Mucosa of stomach (tissue), 1 donor: Measurements from ENCODE around the gene MACF1.
"Not testable (repeated sequence)": the region's sequence is repeated elsewhere in the genome, so short reads cannot be mapped to it uniquely, and the experiment has no call there.

Source experiments
- H3K27me3 ChIP-seq: one replicate; pipeline ENCODE4 v1.7.0; 2013; ENCODE audit warnings: mild to moderate bottlenecking, low read length; ENCODE audit not compliant: control insufficient read depth, insufficient read depth
- H3K36me3 ChIP-seq: one replicate; pipeline ENCODE4 v1.7.0; 2013; ENCODE audit warnings: low read length; ENCODE audit not compliant: control insufficient read depth, insufficient read depth
- H3K4me1 ChIP-seq: one replicate; pipeline ENCODE4 v1.7.0; 2013; ENCODE audit warnings: mild to moderate bottlenecking, low read length; ENCODE audit not compliant: control insufficient read depth, insufficient read depth
- H3K4me3 ChIP-seq: one replicate; pipeline ENCODE4 v1.7.0; 2013; ENCODE audit warnings: low read length
- H3K9ac ChIP-seq: one replicate; pipeline ENCODE4 v1.7.0; 2013; ENCODE audit warnings: mild to moderate bottlenecking, low read length, moderate library complexity
- H3K9me3 ChIP-seq: one replicate; pipeline ENCODE4 v1.7.0; 2013; ENCODE audit warnings: mild to moderate bottlenecking, low read length, moderate library complexity; ENCODE audit not compliant: control insufficient read depth
- donor health status: Pancreatic carcinoma.

The MACF1 gene

GRCh38 chr1:39204441-39205081, at the start of gene MACF1:
MACF1 (plus strand) TSS chr1:39204695; CDS start chr1:39205023, 328 bp downstream.
- Histone ChIP-seq H3K4me1 (peaks cover 12% of the 10 kb centered on the region), H3K4me3 (no peak within 1 kb of the TSS), H3K9ac (peak within 1 kb of the TSS; percentile 62), H3K9me3 (no peaks in the 10 kb centered on the region), H3K36me3 (no peaks in the 10 kb centered on the region), H3K27me3 (no peaks in the 10 kb centered on the region)

DNA sequence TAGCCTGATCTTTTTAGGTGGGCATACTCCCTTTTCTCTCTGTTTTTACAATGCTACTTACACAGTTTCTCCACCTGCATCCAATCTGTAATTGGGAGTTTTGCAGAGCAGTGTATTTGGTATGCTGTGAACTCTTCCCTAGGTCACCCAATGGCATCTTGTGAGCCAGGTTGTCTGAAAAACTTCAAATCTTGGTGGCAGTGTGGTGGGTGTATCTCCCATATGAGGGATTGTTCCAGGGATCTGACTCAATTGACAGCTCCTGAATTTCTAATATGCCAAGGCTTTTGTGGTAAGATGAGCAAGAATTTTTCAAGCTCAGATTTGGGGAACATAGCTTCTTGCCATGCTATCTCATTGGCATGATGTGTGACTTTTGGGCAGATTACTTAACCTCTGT, 47.2 kb upstream of the MACF1 start:
- no peak overlapping the region for H3K4me3 ChIP-seq
- H3K9me3 ChIP-seq: no peaks in the 10 kb centered on the region
- no peak overlapping the region for H3K9ac ChIP-seq
- H3K36me3 ChIP-seq: no peaks in the 10 kb centered on the region
- peaks cover 41% of the 10 kb centered on the region for H3K4me1 ChIP-seq
- no peaks in the 10 kb centered on the region for H3K27me3 ChIP-seq

GRCh38 chr1:39158327-39159086, 46.0 kb upstream of the MACF1 start:
- Histone ChIP-seq H3K36me3 (no peaks in the 10 kb centered on the region), H3K9ac (peak overlapping the region; percentile 73), H3K4me3 (peak overlapping the region; percentile 33), H3K9me3 (no peaks in the 10 kb centered on the region), H3K4me1 (peaks cover 41% of the 10 kb centered on the region), H3K27me3 (no peaks in the 10 kb centered on the region)

GRCh38 chr1:39159224-39160036, 45.1 kb upstream of the MACF1 start:
- Histone ChIP-seq H3K9me3 (no peaks in the 10 kb centered on the region), H3K27me3 (no peaks in the 10 kb centered on the region), H3K9ac (peak overlapping the region; percentile 73), H3K4me1 (peaks cover 42% of the 10 kb centered on the region), H3K4me3 (peak overlapping the region; percentile 33), H3K36me3 (no peaks in the 10 kb centered on the region)

GRCh38 chr1:39160703-39161102, 43.8 kb upstream of the MACF1 start:
- Histone ChIP-seq H3K4me1 (peaks cover 43% of the 10 kb centered on the region), H3K36me3 (no peaks in the 10 kb centered on the region), H3K4me3 (no peak overlapping the region), H3K27me3 (no peaks in the 10 kb centered on the region), H3K9ac (no peak overlapping the region), H3K9me3 (no peaks in the 10 kb centered on the region)

GRCh38 chr1:39161811-39162210, 42.7 kb upstream of the MACF1 start:
- H3K9ac ChIP-seq, H3K9me3 ChIP-seq, H3K36me3 ChIP-seq, H3K4me3 ChIP-seq, H3K27me3 ChIP-seq: not testable (repeated sequence)
- peaks cover 44% of the 10 kb centered on the region for H3K4me1 ChIP-seq

DNA sequence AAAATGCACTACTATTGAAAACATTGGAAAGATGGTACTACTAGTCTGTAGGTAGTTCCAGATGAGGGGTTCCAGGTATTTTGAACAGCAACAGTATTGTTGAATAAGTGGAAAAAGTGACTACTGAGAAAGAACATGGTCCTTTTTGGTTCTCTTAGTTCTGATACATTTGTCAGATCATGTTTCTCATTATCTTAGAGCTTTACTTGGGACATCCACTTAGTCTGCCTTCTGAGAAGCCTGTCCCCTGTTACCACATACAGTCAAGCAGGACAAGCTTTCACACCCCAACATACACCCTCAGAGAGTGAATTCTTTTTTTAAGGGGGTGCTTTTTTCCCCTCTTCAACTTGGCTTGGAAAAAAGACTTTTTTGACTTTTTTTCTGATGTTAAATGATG, 41.0 kb upstream of the MACF1 start:
- H3K4me1 ChIP-seq: peaks cover 33% of the 10 kb centered on the region
- H3K27me3 ChIP-seq: no peaks in the 10 kb centered on the region
- no peak overlapping the region for H3K4me3 ChIP-seq
- no peak overlapping the region for H3K9ac ChIP-seq
- H3K9me3 ChIP-seq: no peaks in the 10 kb centered on the region
- H3K36me3 ChIP-seq: no peaks in the 10 kb centered on the region

DNA sequence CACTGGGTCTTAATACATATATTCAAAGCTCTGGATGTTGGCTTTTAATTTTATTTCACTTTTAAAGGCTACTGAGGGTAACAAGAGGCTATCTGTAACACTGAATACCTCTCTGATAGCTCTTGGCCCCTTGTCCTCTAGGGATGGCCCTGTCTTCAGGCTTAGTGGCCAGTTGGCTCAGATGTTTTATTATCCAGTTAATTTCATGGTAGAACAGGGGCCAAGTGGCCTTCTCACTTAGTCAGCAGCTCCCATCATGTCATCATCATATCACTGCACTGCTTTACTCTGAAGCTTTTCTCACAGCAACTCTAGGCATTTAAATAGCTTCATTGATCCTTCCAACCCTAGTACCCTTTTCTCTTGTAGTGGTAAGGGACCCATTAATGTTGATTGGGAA, 40.2 kb upstream of the MACF1 start:
- no peaks in the 10 kb centered on the region for H3K9me3 ChIP-seq

DNA sequence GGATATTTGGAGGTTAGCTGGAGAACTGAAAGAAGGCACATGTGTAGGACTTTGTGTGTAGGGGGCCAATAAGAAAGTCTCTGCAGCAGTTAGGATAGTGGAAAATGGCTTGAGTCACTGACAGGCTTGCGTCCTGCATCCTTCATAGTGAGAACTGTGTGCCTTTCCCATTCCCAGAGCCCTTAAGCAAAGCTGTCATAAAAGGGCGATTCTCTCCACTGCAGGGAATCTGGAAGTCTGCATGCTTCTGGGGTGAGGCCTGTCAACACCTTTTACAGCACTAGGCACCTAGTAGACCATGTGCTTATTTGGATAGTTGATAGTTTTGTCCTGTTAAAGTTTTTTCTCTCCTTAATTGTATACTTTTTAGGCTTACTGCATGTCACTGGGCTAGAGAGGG, 39.4 kb upstream of the MACF1 start:
- Histone ChIP-seq H3K9me3 (no peaks in the 10 kb centered on the region), H3K9ac (no peak overlapping the region), H3K36me3 (no peaks in the 10 kb centered on the region), H3K27me3 (no peaks in the 10 kb centered on the region), H3K4me3 (no peak overlapping the region), H3K4me1 (peaks cover 27% of the 10 kb centered on the region)

More for the DNA sequence above, 40.2 kb upstream of the MACF1 start:
- H3K9ac ChIP-seq: no peak overlapping the region
- H3K27me3 ChIP-seq: no peaks in the 10 kb centered on the region
- H3K4me3 ChIP-seq: no peak overlapping the region
- H3K4me1 ChIP-seq: peaks cover 33% of the 10 kb centered on the region
- H3K36me3 ChIP-seq: no peaks in the 10 kb centered on the region

DNA sequence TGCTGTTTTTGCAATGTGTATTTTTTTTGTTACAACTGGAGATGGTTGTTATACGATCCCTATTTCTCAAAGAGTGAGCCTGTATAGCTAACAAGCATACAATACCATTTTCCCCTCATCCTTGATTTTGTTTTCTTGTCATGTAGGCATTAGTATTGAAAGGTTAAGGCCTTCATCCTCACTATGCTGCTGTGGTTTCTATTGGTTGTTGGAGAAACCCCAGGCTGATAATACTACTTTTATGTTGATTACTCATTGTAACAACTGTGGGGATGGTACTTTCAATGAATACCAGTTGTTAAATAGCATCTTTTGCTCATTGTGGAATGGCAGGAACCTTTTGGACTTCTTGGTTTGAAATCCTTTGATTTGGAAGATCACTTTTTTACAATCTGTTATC, 39.0 kb upstream of the MACF1 start:
- H3K4me1 ChIP-seq: peaks cover 23% of the 10 kb centered on the region
- no peak overlapping the region for H3K9ac ChIP-seq
- H3K27me3 ChIP-seq: no peaks in the 10 kb centered on the region
- H3K36me3 ChIP-seq: no peaks in the 10 kb centered on the region
- H3K4me3 ChIP-seq: no peak overlapping the region
- H3K9me3 ChIP-seq: no peaks in the 10 kb centered on the region

- Histone ChIP-seq H3K27me3 (no peaks in the 10 kb centered on the region), H3K4me1 (peaks cover 16% of the 10 kb centered on the region), H3K9me3 (no peaks in the 10 kb centered on the region), H3K36me3 (no peaks in the 10 kb centered on the region), H3K4me3 (no peak overlapping the region), H3K9ac (no peak overlapping the region)
These were observed 36.8 kb upstream of the MACF1 start for GRCh38 chr1:39167632-39168209.
